GM12864 (cell line): ENCODE data around the gene TBC1D14.

ENCODE experiments used
- DNase-seq: peaks from one replicate; pipeline ENCODE4 v3.0.0-alpha.2; 2011; ENCODE audit warnings: low read depth
- H3K4me3 ChIP-seq: 2 replicates; pipeline ENCODE4 v1.5.1; 2011; ENCODE audit warnings: mild to moderate bottlenecking, low read depth, low read length, control low read depth
- TF ChIP-seq, protein P1 (sequence below): IDR thresholded peaks from 2 replicates; pipeline ENCODE4 v1.5.1; 2011; ENCODE audit warnings: low read depth, mild to moderate bottlenecking, moderate library complexity, low read length, control low read depth, inconsistent platforms; ENCODE audit errors: missing control alignments

The TBC1D14 gene

DNA sequence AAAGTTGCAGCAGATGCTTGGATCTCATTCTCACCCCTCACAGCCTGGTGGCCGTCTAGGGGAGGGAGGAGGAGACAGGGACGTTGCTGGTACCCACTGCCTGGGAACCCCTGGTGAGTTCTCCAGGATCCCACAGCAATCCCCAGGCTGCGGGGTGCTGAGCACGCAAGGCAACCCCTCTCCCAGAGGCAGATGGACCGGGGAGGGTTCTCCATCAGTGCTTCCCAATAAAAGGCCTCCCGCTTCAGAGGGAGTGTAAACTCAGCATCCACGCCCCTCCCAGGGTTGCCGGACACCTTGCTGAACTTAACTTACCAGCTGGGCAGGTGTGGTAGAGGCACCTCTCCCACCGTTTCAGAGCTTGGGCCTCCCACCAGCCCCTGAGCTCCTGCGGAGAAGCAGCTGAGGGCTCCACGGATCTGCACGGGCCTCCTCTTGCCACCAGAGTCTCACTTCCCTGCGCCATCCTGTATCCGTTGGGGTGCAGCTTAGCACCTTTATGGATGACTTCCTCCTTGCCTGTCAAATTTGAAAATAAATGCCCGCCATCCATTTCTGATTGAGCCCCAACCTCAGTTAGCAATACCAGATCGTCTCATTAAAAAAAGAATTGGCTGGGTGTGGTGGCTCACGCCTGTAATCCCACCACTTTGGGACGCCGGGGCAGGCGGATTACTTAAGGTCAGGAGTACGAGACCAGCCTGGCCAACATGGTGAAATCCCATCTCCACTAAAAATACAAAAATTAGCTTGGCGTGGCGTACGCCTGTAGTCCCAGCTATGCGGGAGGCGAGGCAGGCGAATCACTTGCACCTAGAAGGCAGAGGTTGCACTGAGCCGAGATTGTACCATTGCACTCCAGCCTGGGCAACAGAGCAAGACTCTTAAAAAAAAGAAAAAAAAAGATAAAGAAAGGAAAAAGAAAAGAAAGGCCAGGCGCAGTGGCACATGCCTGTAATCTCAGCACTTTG is 14.8 kb upstream of the TBC1D14 start:
- no peak for DNase-seq
- H3K4me3 ChIP-seq = no peak overlapping the region
- TF ChIP-seq, protein P1, sequence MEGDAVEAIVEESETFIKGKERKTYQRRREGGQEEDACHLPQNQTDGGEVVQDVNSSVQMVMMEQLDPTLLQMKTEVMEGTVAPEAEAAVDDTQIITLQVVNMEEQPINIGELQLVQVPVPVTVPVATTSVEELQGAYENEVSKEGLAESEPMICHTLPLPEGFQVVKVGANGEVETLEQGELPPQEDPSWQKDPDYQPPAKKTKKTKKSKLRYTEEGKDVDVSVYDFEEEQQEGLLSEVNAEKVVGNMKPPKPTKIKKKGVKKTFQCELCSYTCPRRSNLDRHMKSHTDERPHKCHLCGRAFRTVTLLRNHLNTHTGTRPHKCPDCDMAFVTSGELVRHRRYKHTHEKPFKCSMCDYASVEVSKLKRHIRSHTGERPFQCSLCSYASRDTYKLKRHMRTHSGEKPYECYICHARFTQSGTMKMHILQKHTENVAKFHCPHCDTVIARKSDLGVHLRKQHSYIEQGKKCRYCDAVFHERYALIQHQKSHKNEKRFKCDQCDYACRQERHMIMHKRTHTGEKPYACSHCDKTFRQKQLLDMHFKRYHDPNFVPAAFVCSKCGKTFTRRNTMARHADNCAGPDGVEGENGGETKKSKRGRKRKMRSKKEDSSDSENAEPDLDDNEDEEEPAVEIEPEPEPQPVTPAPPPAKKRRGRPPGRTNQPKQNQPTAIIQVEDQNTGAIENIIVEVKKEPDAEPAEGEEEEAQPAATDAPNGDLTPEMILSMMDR = no peak

- no peak overlapping the region for H3K4me3 ChIP-seq
- TF ChIP-seq, protein P1 = no peak
- no peak for DNase-seq
These were observed 13.6 kb upstream of the TBC1D14 start for GRCh38 chr4:6896035-6896434.

DNA sequence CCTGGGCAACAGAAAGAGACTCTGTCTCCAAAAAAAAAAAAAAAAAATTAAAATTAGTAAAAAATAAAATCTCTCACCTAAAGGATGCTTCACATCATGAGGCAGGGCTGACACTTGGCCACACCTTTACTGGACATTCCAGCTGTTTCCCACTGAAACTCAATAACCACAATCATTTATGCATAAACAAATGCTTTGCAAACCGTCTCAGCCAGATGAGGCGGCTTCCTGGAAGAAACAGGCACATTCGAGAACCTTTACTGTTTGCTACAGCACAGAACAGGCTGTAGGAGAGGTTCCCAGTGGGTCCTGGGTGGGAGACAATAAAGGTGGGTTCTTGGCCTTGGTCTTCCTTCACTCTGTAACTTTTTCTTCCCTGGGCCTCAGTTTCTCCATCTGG is 10.9 kb upstream of the TBC1D14 start:
- TF ChIP-seq, protein P1 = no peak
- no peak overlapping the region for H3K4me3 ChIP-seq
- no peak for DNase-seq

DNA sequence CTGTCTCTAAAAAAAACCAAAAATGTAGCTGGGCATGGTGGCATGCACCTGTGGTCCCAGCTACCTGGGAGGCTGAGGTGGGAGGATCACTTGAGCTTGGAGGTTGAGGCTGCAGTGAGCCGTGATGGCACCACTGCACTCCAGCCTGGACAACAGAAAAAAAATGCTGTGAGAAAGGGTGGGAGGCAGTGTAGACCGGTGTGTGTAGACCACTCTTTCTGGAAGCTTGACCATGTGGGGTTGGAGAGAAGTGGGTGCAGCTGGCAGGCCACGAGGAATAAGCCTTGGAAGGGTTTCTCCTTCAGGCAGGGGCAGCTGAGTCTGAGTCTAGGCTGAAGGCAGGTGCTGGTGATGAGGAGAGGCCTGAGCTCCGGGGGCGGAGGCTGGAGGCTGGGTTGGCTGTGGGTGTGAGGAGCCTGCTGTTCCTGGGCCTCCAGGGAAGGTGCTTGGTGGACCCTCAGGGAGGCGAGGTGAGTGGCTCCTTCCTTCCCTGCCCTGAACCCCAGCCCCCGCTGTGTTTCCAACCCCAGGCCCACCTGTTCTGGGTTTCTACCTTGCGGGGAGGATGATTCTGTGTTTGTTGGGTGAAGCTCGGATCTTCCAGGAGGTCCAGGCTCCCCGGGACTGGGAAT is 9.3 kb upstream of the TBC1D14 start:
- no peak overlapping the region for H3K4me3 ChIP-seq
- no peak for DNase-seq
- TF ChIP-seq, protein P1 = no peak

DNA sequence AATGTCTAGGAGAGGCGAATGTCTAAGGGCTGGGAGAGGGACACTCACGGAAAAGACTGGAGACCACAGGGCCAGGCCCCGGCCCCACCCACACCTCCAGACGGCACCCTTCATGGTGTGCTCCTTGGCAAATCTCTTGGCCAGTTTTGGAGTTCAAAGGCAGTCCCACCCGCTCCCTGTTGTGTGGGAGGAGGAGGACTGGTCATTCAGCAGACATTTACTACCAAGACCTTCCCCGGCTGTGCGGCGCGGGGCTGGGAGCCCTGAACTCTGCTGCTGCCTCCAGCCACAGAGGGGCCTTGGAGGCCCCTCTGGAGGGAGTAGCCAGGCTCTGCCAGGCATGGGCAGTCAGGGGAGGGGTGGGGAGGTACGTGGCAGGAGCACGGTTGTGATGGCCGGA is 8.7 kb upstream of the TBC1D14 start:
- TF ChIP-seq, protein P1 = no peak
- no peak overlapping the region for H3K4me3 ChIP-seq
- no peak for DNase-seq

- H3K4me3 ChIP-seq = no peak overlapping the region
- TF ChIP-seq, protein P1 = no peak
- DNase-seq = no peak
These were observed 7.8 kb upstream of the TBC1D14 start for GRCh38 chr4:6901669-6902317.
